Fibroblast of lung (primary cell): ENCODE data around the gene FLRT3. TPM values are rescaled to one million over a fixed set of nuclear protein-coding genes. Genes with fewer than 3 reads are reported as not detected.

Experiments
- DNase-seq, 2 donors: peaks; one replicate each; pipeline versions ENCODE4 v3.0.0 to v3.0.0-alpha.2; 2010; ENCODE audit warnings: low read depth in 2 of 2
- H2AFZ ChIP-seq: 2 replicates; pipeline ENCODE4 v1.5.1; 2012; ENCODE audit warnings: low read length, control low read depth, inconsistent platforms
- H3K27ac ChIP-seq: 2 replicates; pipeline ENCODE4 v1.5.1; 2011; ENCODE audit warnings: low read length, control low read depth; ENCODE audit not compliant: insufficient read depth
- H3K27me3 ChIP-seq: 2 replicates; pipeline ENCODE4 v1.5.1; 2011; ENCODE audit warnings: mild to moderate bottlenecking, low read length; ENCODE audit not compliant: control insufficient read depth, insufficient read depth
- H3K36me3 ChIP-seq: 2 replicates; pipeline ENCODE4 v1.5.1; 2011; ENCODE audit warnings: low read length; ENCODE audit not compliant: control insufficient read depth, insufficient read depth
- H3K4me1 ChIP-seq: 2 replicates; pipeline ENCODE4 v1.5.1; 2011; ENCODE audit warnings: low read length; ENCODE audit not compliant: control insufficient read depth, insufficient read depth; ENCODE audit errors: extremely low read depth
- H3K4me2 ChIP-seq: 2 replicates; pipeline ENCODE4 v1.5.1; 2011; ENCODE audit warnings: low read length, control low read depth; ENCODE audit not compliant: insufficient read depth; ENCODE audit errors: extremely low read depth
- H3K4me3 ChIP-seq, 4 experiments: fragments of 200-600 bp in 1 of 4; sonication (generic) in 1 of 4; replicated peaks in 1 of 4; 2 replicates each; pipeline ENCODE4 v1.5.1; 2011 to 2016; ENCODE audit warnings: low read length in 4 of 4, low read depth in 3 of 4, mild to moderate bottlenecking in 3 of 4, control low read depth in 2 of 4, inconsistent platforms in 1 of 4, mixed read lengths in 1 of 4; ENCODE audit not compliant: insufficient read depth in 1 of 4; ENCODE audit errors: control extremely low read depth in 1 of 4
- H3K79me2 ChIP-seq: 2 replicates; pipeline ENCODE4 v1.5.1; 2012; ENCODE audit warnings: mild to moderate bottlenecking, low read length, inconsistent platforms; ENCODE audit not compliant: control insufficient read depth, insufficient read depth
- H3K9ac ChIP-seq: 2 replicates; pipeline ENCODE4 v1.5.1; 2011; ENCODE audit warnings: mild to moderate bottlenecking, low read length, control low read depth; ENCODE audit not compliant: insufficient read depth
- H3K9me3 ChIP-seq: 2 replicates; pipeline ENCODE4 v1.5.1; 2012; ENCODE audit warnings: low read depth, low read length; ENCODE audit not compliant: control insufficient read depth, insufficient read depth
- H4K20me1 ChIP-seq: 2 replicates; pipeline ENCODE4 v1.5.1; 2011; ENCODE audit warnings: low read length; ENCODE audit not compliant: control insufficient read depth, insufficient read depth; ENCODE audit errors: extremely low read depth
- EZH2 ChIP-seq: IDR thresholded peaks from 2 replicates; pipeline ENCODE4 v1.5.1; 2012; ENCODE audit warnings: low read length, control low read depth, mild to moderate bottlenecking; ENCODE audit errors: missing control alignments
- polyA plus RNA-seq, 2 donors: library from polyadenylated mRNA; depleted of rRNA in 1 of 2; stranded (reverse) in 1 of 2; unstranded in 1 of 2; fragments of >200 nt; gene quantifications; 2 replicates each; pipeline ENCODE4 v1.2.1, GENCODE V29; 2011 to 2012; ENCODE audit warnings: missing spikeins in 1 of 2
- total RNA-seq: library from RNA; depleted of rRNA; stranded (reverse); fragments of >200 nt; gene quantifications from 2 replicates; pipeline ENCODE4 v1.2.1, GENCODE V29; 2014
- TF ChIP-seq, protein P1 (sequence below), 2 donors: IDR thresholded peaks in 1 of 2; conservative IDR thresholded peaks in 1 of 2; 1 replicate in 1 of 2; 2 replicates in 1 of 2; pipeline ENCODE4 v1.5.1; 2011 to 2012; ENCODE audit warnings: low read length in 2 of 2, control low read depth in 1 of 2, inconsistent platforms in 1 of 2, low read depth in 1 of 2, mild to moderate bottlenecking in 1 of 2

The FLRT3 gene
- total and polyA plus RNA-seq, 2 donors (not counting 1 experiment from before 2014, with no cell fraction given): 2.9 to 7.6 TPM

- Histone ChIP-seq H3K79me2 (peaks cover 3% of the 10 kb centered on the region), H3K4me2 (peak overlapping the region; percentile 91), H4K20me1 (no peaks in the 10 kb centered on the region), H3K9me3 (no peaks in the 10 kb centered on the region), H3K4me3 (peak overlapping the region; percentile 53 to 94 (median 64)), H3K27ac (peak overlapping the region; percentile 53), H3K4me1 (no peaks in the 10 kb centered on the region), H3K27me3 (no peaks in the 10 kb centered on the region), H3K9ac (peak overlapping the region; percentile 21), H3K36me3 (no peaks in the 10 kb centered on the region), H2AFZ (peak overlapping the region; percentile 63)
- DNase-seq: peak; percentile 18 to 37
- TF ChIP-seq, protein P1, sequence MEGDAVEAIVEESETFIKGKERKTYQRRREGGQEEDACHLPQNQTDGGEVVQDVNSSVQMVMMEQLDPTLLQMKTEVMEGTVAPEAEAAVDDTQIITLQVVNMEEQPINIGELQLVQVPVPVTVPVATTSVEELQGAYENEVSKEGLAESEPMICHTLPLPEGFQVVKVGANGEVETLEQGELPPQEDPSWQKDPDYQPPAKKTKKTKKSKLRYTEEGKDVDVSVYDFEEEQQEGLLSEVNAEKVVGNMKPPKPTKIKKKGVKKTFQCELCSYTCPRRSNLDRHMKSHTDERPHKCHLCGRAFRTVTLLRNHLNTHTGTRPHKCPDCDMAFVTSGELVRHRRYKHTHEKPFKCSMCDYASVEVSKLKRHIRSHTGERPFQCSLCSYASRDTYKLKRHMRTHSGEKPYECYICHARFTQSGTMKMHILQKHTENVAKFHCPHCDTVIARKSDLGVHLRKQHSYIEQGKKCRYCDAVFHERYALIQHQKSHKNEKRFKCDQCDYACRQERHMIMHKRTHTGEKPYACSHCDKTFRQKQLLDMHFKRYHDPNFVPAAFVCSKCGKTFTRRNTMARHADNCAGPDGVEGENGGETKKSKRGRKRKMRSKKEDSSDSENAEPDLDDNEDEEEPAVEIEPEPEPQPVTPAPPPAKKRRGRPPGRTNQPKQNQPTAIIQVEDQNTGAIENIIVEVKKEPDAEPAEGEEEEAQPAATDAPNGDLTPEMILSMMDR (conservative IDR thresholded peaks at IDR 0.05 in 1 of 2, IDR thresholded peaks at IDR 0.05 in 1 of 2; ENCODE audit: low read depth in 1 of 2, low read length in 2 of 2): no peak
- no peak for TF ChIP-seq EZH2
These were observed 726 bp downstream of the FLRT3 start for GRCh38 chr20:14336686-14337085.

GRCh38 chr20:14335052-14335451, 2.4 kb downstream of the FLRT3 start:
- DNase-seq: no peak
- Histone ChIP-seq H3K36me3 (no peaks in the 10 kb centered on the region), H3K9me3 (no peaks in the 10 kb centered on the region), H3K27ac (no peak overlapping the region), H3K4me1 (no peaks in the 10 kb centered on the region), H3K27me3 (no peaks in the 10 kb centered on the region), H3K9ac (no peak overlapping the region), H3K4me2 (peak overlapping the region; percentile 70), H2AFZ (no peak overlapping the region), H3K4me3 (peak overlapping the region; percentile 24 to 94 (median 60)), H4K20me1 (no peaks in the 10 kb centered on the region), H3K79me2 (peaks cover 3% of the 10 kb centered on the region)
- no peak for TF ChIP-seq EZH2
- TF ChIP-seq, protein P1 (conservative IDR thresholded peaks at IDR 0.05 in 1 of 2, IDR thresholded peaks at IDR 0.05 in 1 of 2; ENCODE audit: low read depth in 1 of 2, low read length in 2 of 2): no peak

GRCh38 chr20:14334306-14334930, 3.0 kb downstream of the FLRT3 start:
- Histone ChIP-seq H3K4me3 (peak overlapping the region in 3 of 4 experiments; percentile 53 to 94 (median 68)), H2AFZ (no peak overlapping the region), H3K9ac (no peak overlapping the region), H3K9me3 (no peaks in the 10 kb centered on the region), H3K36me3 (no peaks in the 10 kb centered on the region), H3K27ac (no peak overlapping the region), H3K79me2 (peaks cover 3% of the 10 kb centered on the region), H4K20me1 (no peaks in the 10 kb centered on the region), H3K4me2 (peak overlapping the region; percentile 75), H3K27me3 (no peaks in the 10 kb centered on the region), H3K4me1 (no peaks in the 10 kb centered on the region)
- TF ChIP-seq EZH2: no peak
- TF ChIP-seq, protein P1 (conservative IDR thresholded peaks at IDR 0.05 in 1 of 2, IDR thresholded peaks at IDR 0.05 in 1 of 2; ENCODE audit: low read depth in 1 of 2, low read length in 2 of 2): peak; percentile 50 to 56
- DNase-seq: peak; percentile 44 to 76
